Measurements from ENCODE around the gene CEP95.

DNA sequence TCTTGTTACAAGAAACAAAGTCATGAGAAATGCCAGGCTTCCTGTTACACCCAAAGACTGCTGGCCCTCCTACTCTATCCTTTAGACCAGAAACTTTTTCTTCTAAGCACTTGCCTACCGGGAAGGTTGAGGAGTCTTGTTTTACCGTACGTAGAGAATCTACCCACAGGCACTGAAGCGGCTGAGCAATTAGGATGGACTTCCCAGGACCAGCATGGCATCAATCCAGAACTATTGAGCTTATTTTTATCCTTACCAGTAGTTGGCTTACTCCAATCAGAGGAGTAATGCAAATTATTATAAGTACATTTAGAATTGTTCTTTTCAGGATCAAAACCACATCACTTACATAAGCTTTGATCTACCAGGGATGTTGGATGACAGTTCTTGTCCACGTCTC lies 25.6 kb downstream of the CEP95 start:
- no peak for TF ChIP-seq POLR2A (IDR thresholded peaks at IDR 0.05; ENCODE audit: low read depth, low read length)
- TF ChIP-seq POLR2AphosphoS5 (IDR thresholded peaks at IDR 0.05; ENCODE audit: low read depth, low read length): no peak
- no peak for TF ChIP-seq SPI1 (IDR thresholded peaks at IDR 0.05; ENCODE audit: low read depth, low read length)
- TF ChIP-seq PAX5 (IDR thresholded peaks at IDR 0.05; ENCODE audit: insufficient read depth, low read length, severe bottlenecking): no peak
- no peak for TF ChIP-seq TAF1 (IDR thresholded peaks at IDR 0.05; ENCODE audit: low read depth, low read length)
